Activated CD4-positive, alpha-beta T cell treated with anti-CD3 and anti-CD28 coated beads, Interleukin-2, Interleukin-4, amounts not matched to agents 100 ng/mL and 50 ng/mL, durations not matched to agents 16 hours and 8 hours (primary cell): ENCODE data around the gene ADGRL3.

Experiments used
- DNase-seq: peaks from one replicate; pipeline ENCODE4 v3.0.0-alpha.2; 2020; ENCODE audit warnings: low spot score

The ADGRL3 gene

DNA sequence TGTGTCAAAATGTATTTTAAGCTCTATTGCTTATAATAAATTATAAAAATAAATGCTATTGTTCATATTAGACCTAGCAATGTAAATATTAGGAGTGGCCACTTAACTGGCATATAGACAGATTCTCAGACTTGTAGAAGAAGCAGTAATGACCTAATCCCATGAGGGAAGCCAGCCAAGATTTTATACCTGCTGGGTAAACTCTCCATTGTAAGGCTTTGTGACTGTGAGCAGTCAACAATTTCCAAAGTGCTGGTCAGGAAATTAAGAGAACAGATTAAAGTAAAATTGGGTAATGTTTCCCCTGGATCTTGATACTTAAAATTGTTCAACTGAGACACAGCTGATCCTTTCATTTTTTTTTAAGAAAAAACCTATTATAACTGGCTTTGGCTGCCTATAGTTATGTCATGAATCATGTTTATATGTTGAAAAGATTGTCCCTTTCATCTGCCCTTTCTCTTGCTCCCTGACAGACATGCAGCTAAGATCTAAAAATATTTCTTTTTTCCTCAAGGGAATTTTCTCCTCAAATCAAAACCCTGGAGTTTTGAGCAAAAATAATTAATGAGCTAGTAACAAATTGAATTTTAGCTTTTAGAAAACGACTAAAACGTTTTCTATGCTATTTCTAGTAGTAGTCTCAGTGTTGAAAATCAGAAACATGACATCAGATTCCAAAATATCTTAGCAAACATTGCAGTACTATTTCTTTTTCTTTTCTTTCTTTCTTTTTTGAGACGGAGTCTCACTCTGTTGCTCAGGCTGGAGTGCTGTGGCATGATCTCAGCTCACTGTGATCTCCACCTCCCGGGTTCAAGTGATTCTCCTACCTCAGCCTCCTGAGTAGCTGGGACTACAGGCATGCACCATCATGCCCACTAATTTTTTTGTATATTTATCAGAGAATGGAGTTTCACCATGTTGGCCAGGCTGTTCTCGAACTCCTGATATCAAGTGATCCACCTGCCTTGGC, 77.9 kb downstream of the ADGRL3 start:
- DNase-seq: no peak

- DNase-seq: no peak
Measured at GRCh38 chr4:61292322-61292721, 92.2 kb downstream of the ADGRL3 start.

GRCh38 chr4:61293707-61294400, 93.7 kb downstream of the ADGRL3 start:
- DNase-seq: no peak

- no peak for DNase-seq
Measured at GRCh38 chr4:61294936-61295335, 94.8 kb downstream of the ADGRL3 start.

GRCh38 chr4:61296144-61296543, 96.0 kb downstream of the ADGRL3 start:
- DNase-seq: no peak

- no peak for DNase-seq
Measured at GRCh38 chr4:61298178-61298740, 98.1 kb downstream of the ADGRL3 start.

DNA sequence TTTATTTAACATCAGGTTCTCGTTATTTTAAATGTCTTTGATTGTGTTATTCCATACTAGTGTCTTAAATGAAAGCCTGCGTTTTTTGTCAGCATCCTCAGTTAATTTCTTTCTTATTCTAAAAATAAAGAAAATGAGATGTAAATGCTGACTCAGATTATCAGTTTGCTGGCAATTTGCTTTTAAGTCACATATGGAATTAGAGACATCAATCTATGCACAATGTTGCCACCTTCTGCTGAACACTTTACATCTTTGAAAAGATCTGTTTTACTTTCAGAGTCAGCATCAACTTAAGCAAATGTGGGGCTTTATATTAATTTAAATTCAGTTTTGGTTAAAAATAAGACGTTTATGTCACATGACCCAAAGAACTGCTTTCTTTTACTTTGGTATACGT, 99.2 kb downstream of the ADGRL3 start:
- no peak for DNase-seq

DNA sequence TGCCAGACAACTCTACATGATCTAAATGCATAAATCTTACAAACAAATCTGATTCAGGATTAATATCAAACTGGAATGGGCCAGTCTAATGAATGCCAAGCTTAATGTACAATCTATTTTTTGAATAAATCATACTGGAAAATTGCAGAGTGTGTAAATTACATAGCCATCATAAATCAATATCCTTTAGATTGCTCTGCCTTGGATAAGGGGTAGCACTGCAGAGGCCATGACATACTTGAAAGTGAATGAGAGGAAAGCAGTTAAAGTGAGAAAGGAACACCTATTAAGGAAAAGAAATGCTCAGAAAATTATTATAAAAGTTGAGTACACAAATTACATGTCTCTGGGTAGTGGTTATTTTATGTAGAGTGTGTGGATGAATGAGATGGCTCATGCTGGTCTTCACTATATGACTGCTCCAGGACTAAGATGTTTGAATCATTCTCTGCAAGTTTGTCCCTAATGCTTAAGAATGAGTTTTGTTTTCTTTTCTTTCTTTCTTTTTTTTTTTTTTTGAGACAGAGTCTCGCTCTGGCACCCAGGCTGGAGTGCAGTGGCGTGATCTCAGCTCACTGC, 100.2 kb downstream of the ADGRL3 start:
- DNase-seq: no peak

GRCh38 chr4:61301271-61301670, 101.1 kb downstream of the ADGRL3 start:
- no peak for DNase-seq

DNA sequence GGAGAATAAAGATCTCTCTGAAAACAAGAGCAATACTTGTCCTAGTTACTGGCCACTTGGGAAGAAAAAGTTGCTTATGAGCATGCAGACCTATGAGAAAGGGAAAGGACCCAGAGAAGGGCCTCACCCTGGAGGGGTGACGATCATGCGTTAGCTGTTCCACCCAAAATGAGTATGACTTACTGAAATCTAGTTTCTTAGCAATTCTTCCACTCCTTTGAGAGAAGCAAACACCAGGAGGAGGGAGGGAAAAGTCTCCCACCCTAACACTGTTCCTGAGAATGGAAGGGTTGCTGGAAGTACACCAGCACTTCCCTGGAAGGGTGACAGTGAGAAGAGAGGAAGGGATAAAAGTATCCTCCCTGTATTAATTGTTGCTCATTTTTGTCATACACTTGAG, 107.9 kb downstream of the ADGRL3 start:
- no peak for DNase-seq

DNA sequence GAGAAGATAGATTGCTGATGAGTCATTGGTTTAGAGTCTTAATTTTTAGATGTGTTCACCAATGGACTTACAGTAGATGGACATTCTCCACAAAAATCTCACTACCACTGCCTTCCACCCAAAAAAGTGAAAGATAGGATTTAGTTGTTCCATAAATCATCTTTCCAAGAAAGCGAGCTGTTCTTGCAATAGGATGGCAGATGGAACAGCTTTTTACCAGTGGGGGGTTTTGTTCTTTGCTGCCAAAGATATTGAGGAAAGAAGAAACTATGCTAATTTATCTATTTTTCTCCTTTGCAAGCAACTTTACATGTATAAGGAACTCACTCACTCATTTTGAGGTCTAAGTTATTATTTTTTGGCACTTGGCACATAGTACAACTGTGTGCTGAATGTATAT, 109.5 kb downstream of the ADGRL3 start:
- DNase-seq: no peak

- DNase-seq: no peak
Measured at GRCh38 chr4:61312526-61312925, 112.4 kb downstream of the ADGRL3 start.

DNA sequence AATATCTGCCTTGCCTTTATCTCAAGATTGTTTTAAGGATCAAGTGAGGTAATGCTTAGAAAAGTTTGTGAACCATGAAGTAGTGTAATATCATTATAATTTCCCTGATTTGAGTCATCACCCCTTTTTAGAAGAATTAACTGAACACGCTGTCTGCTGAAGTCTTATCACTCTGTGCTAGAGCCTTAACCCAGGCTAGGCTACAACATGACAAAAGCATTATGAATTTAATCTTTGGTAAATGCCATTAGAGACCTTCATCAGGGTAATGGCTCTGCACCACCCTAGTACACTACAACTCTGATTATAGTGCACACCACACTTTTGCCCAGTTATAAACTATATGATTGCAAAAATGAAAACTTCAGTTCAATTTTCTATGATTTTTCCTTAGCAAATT, 118.3 kb downstream of the ADGRL3 start:
- DNase-seq: no peak

- no peak for DNase-seq
Measured at GRCh38 chr4:61319156-61319555, 119.0 kb downstream of the ADGRL3 start.

DNA sequence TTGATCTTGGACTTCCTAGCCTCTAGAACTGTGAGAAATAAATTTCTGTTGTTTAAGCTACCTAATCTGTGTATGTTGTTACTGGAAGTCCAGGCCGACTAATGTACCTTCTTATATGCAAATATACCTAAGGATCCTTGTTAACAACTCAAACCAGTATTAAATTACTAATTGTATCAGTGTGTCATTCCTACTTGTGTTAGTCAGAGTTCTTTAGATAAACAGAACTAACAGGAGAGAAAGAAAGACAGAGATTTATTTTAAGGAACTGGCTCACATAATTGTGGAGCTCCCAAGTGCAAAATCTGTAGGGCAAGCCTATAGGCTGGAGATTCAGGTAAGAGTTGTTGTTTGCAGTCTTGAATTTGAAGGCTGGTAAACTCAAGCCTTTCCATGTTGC, 120.0 kb downstream of the ADGRL3 start:
- DNase-seq: no peak

DNA sequence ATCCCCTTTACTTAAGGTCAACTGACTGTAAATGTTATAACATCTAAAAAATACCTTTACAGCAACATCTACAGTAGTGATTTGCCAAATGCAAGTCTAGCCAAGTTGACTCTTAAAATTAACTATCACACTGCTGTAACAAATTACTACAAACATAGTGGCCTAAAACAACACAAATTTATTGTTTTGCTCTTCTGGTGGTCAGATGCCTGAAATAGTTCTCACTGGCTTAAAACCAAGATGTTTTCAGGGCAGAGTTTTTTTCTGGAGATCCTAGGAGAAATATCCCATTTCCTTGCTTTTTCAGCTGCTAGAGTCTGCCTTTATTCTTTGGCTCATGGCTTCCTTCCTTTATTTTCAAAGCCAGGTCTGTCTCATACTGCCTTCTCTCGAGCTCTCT, 120.5 kb downstream of the ADGRL3 start:
- DNase-seq: no peak

DNA sequence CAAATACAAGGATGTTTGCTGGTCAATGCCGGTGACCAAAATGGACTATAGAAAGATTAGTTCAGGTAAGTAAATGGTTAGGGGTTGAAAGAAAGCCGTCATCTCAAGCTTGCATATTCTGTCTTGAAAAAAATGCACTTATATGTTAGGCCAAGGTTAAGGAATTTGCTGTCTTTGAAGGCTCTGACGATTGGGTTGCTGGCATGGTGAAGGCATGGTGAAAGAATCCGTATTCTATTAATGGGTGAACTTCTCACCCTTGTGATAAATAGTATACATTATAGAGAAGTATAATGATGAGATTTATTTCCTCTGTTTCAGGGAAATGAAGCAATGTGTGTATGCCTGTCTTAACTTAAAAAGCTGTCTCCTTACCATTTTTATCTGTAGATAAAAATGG, 132.6 kb downstream of the ADGRL3 start:
- DNase-seq: no peak

GRCh38 chr4:61333490-61333889, 133.4 kb downstream of the ADGRL3 start:
- DNase-seq: no peak

DNA sequence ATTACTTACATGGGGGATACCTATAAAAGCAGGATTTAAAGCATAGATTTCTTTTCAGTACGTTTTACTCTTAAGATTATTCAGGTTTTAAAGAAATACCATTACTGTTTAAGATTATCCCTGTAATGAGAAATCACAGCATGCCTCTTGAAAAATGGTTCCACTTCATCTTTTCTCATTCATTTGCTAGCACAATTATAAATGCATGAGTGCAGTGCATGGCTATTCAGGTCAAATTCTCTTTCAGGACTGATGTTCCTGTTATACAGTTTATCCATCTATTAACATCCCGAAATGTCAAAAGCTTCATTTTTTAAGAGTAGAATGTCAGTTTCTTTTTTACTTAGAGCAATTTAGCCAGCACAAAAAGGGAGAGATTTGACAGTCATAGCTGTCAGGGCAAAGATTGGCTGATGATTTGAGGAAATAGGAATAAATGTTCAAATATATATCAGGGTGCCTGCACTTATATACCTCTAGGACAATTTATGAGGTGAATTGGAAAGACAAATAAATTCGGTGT, 135.2 kb downstream of the ADGRL3 start:
- no peak for DNase-seq

DNA sequence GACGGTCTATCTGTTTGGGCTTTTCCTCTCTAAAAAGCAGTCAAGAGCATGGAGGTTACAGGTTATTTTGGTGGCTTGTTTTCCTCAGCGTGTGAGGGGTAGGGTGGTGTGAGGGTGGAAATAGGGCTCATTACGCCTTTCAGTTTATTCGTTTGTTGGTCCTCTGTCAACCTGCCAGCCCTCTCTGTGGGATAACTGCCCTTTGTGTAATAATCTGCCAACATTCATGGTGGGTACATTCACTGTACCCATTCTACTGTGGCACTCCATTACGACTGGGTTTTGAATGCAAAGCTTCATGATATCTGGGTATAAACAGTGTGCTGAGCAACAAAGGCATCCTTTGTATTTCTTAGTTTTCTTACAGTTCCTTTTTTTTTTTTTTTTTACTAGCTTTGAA, 136.4 kb downstream of the ADGRL3 start:
- no peak for DNase-seq

- no peak for DNase-seq
Measured at GRCh38 chr4:61336916-61337315, 136.8 kb downstream of the ADGRL3 start.

GRCh38 chr4:61342061-61342460, 141.9 kb downstream of the ADGRL3 start:
- no peak for DNase-seq
